B cell (primary cell): Measurements from ENCODE around the gene PCDHA6. TPM values are rescaled to one million over a fixed set of nuclear protein-coding genes. Genes with fewer than 3 reads are reported as not detected.

Experiments
- ATAC-seq: fragments of 200-7000 bp; cut with Tn5 transposase; one replicate; pipeline ENCODE4 v1.10.0; 2021; ENCODE audit warnings: low read depth, mild to moderate bottlenecking, moderate number of reproducible peaks, moderate library complexity
- CTCF ChIA-PET: fragments of 350-600 bp; sonication (Branson Sonifier 250); formaldehyde crosslinking; loops from one replicate; lab custom pipeline; 2021; ENCODE audit warnings: antibody characterized with exemption, inconsistent platforms; lab: Charles Lee
- POLR2A ChIA-PET: fragments of 350-600 bp; sonication (Branson Sonifier 250); formaldehyde crosslinking; loops from one replicate; lab custom pipeline; 2021; ENCODE audit warnings: antibody characterized with exemption; lab: Charles Lee
- DNase-seq: peaks from one replicate; pipeline ENCODE4 v3.0.0; 2013
- H2AFZ ChIP-seq: 2 replicates; pipeline ENCODE4 v1.6.1; 2012; ENCODE audit warnings: mild to moderate bottlenecking, low read depth, low read length; ENCODE audit not compliant: insufficient read depth, poor library complexity, severe bottlenecking
- H3K27ac ChIP-seq, 2 donors: 1 replicate in 1 of 2; 2 replicates in 1 of 2; pipeline ENCODE4 v1.5.1; 2012 to 2013; ENCODE audit warnings: low read length in 2 of 2, mild to moderate bottlenecking in 2 of 2, moderate library complexity in 1 of 2
- H3K27me3 ChIP-seq, 4 experiments: fragments of 200-600 bp in 1 of 4; sonication (generic) in 1 of 4; replicated peaks in 1 of 4; 1 replicate in 2 of 4; 2 replicates in 2 of 4; pipeline versions ENCODE4 v1.6.1 to v1.7.0; 2013 to 2016; ENCODE audit warnings: low read length in 3 of 4, mild to moderate bottlenecking in 2 of 4, mixed read lengths in 1 of 4, moderate library complexity in 1 of 4; ENCODE audit not compliant: insufficient read depth in 4 of 4, control insufficient read depth in 3 of 4; ENCODE audit errors: control extremely low read depth in 1 of 4
- H3K36me3 ChIP-seq, 2 experiments: replicated peaks in 1 of 2; 1 replicate in 1 of 2; 2 replicates in 1 of 2; pipeline versions ENCODE4 v1.6.1 to v1.7.1; 2013; ENCODE audit warnings: low read length in 1 of 2; ENCODE audit not compliant: insufficient read depth in 2 of 2, control insufficient read depth in 1 of 2; ENCODE audit errors: control extremely low read depth in 1 of 2, extremely low read depth in 1 of 2
- H3K4me1 ChIP-seq, 2 donors: fragments of 200-600 bp in 1 of 2; sonication (generic) in 1 of 2; 1 replicate in 1 of 2; 2 replicates in 1 of 2; pipeline versions ENCODE4 v1.5.1 to v1.6.1; 2013 to 2017; ENCODE audit warnings: low read length in 2 of 2; ENCODE audit not compliant: control insufficient read depth in 2 of 2, insufficient read depth in 2 of 2
- H3K4me2 ChIP-seq: replicated peaks from 2 replicates; pipeline ENCODE3; 2012; ENCODE audit warnings: mild to moderate bottlenecking, low read depth, low read length; ENCODE audit not compliant: poor library complexity, severe bottlenecking
- H3K4me3 ChIP-seq, 5 experiments: fragments of 200-600 bp in 1 of 5; sonication (generic) in 1 of 5; 1 replicate in 3 of 5; 2 replicates in 2 of 5; pipeline versions ENCODE4 v1.5.1 to v1.7.0; 2011 to 2016; ENCODE audit warnings: low read length in 4 of 5, mild to moderate bottlenecking in 4 of 5, low read depth in 2 of 5, control low read depth in 1 of 5, moderate library complexity in 1 of 5; ENCODE audit not compliant: insufficient read depth in 1 of 5; ENCODE audit errors: control extremely low read depth in 1 of 5, extremely low read depth in 1 of 5
- H3K79me2 ChIP-seq: fragments of 200-600 bp; sonication (generic); one replicate; pipeline ENCODE4 v1.6.0; 2016; ENCODE audit warnings: low read length; ENCODE audit not compliant: control insufficient read depth, insufficient read depth
- H3K9ac ChIP-seq: fragments of 200-600 bp; sonication (generic); 2 replicates; pipeline ENCODE4 v1.6.1; 2017; ENCODE audit warnings: mild to moderate bottlenecking, low read length, moderate library complexity
- H3K9me3 ChIP-seq, 3 donors: one replicate each; pipeline versions ENCODE4 v1.6.1 to v1.7.1; 2013; ENCODE audit warnings: low read length in 2 of 3; ENCODE audit not compliant: control insufficient read depth in 2 of 3, insufficient read depth in 1 of 3; ENCODE audit errors: control extremely low read depth in 1 of 3
- H4K20me1 ChIP-seq: 2 replicates; pipeline ENCODE4 v1.6.0; 2012; ENCODE audit warnings: mild to moderate bottlenecking, low read length; ENCODE audit not compliant: insufficient read depth, control insufficient read depth, poor library complexity, severe bottlenecking
- H3K27ac Mint-ChIP-seq: one replicate; pipeline ENCODE4 v1.8.0; 2021; ENCODE audit warnings: mixed read lengths
- H3K27me3 Mint-ChIP-seq: one replicate; pipeline ENCODE4 v1.8.0; 2021; ENCODE audit warnings: mixed read lengths
- H3K4me1 Mint-ChIP-seq: one replicate; pipeline ENCODE4 v1.8.0; 2021; ENCODE audit warnings: mixed read lengths
- H3K4me3 Mint-ChIP-seq: one replicate; pipeline ENCODE4 v1.8.0; 2021; ENCODE audit warnings: mixed read lengths
- H3K9me3 Mint-ChIP-seq: one replicate; pipeline ENCODE4 v1.8.0; 2022; ENCODE audit warnings: mixed read lengths; ENCODE audit not compliant: insufficient read depth
- EZH2 ChIP-seq: IDR thresholded peaks from 2 replicates; pipeline ENCODE4 v1.6.1; 2012; ENCODE audit warnings: borderline replicate concordance, low read depth, mild to moderate bottlenecking, moderate library complexity, low read length; ENCODE audit not compliant: insufficient read depth, poor library complexity, severe bottlenecking
- whole genome bisulfite sequencing: methylation state at CpG from one replicate; pipeline ENCODE4 v1.1.5; 2013; ENCODE audit warnings: missing lambda C conversion rate; ENCODE audit not compliant: insufficient coverage; 5-methylcytosine and 5-hydroxymethylcytosine counted together
- intact Hi-C: fragments of 100-400 bp; cut with micrococcal nuclease; formaldehyde crosslinking; loops from one replicate; pipeline ENCODE4 v1.10.0; 2022
- polyA plus RNA-seq: library from polyadenylated mRNA; depleted of rRNA; stranded (reverse); fragments of >200 nt; gene quantifications from 2 replicates; pipeline ENCODE4 v1.2.3, GENCODE V29; 2012
- total RNA-seq, 2 donors: library from RNA; stranded (reverse); fragments of 120-200 nt in 1 of 2; gene quantifications; 1 replicate in 1 of 2; 2 replicates in 1 of 2; pipeline versions ENCODE4 v1.2.3 to v1.2.4, GENCODE V29; 2013 to 2022
- TF ChIP-seq, protein P1 (sequence below): fragments of 200-600 bp; IDR thresholded peaks from one replicate; pipeline ENCODE4 v1.8.0; 2022; ENCODE audit warnings: antibody characterized with exemption, mild to moderate bottlenecking

PCDHA6 gene
- total and polyA plus RNA-seq, 2 donors (not counting 1 experiment from before 2014, with no cell fraction given) = not detected

DNA sequence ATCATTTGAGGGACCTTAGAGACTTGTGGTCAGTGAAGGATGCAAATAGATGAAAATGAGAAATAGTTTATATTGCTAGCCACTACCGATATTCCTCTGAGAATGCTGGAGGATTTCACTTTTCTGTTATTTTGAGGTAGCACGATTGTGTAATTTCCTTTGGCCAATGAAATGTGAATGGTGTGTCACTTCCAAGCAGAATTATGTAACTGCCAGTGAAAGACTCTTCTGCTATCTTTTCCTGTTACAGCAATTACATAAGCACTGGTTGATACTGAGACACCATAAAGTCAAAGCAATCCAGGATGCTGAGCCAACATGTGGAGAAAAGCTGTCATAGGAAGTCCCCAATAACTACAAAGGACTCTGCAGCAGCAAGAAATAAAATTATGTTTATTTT lies 36.7 kb upstream of the PCDHA6 start:
- intact Hi-C loops = no loop called here
- Histone ChIP-seq H3K4me3 (no peak overlapping the region), H3K9me3 (peaks cover 6 to 46% (median 42%) of the 10 kb centered on the region in 3 donors), H4K20me1 (no peaks in the 10 kb centered on the region), H3K36me3 (no peaks in the 10 kb centered on the region), H3K27ac (no peak overlapping the region), H3K4me2 (no peak overlapping the region), H3K27me3 (peaks cover 0 to 33% (median 14%) of the 10 kb centered on the region in 4 experiments), H3K79me2 (no peaks in the 10 kb centered on the region), H2AFZ (no peak overlapping the region), H3K4me1 (no peaks in the 10 kb centered on the region), H3K9ac (no peak overlapping the region)
- no CpG with 5 or more reads among the region's 2 CpGs for WGBS
- ChIA-PET CTCF (no interaction called here), POLR2A (no interaction called here)
- ATAC-seq = no peak
- DNase-seq = no peak
- no peak overlapping the region for H3K4me3 Mint-ChIP-seq
- H3K9me3 Mint-ChIP-seq = peaks cover 15% of the 10 kb centered on the region
- no peak for TF ChIP-seq EZH2
- TF ChIP-seq, protein P1, sequence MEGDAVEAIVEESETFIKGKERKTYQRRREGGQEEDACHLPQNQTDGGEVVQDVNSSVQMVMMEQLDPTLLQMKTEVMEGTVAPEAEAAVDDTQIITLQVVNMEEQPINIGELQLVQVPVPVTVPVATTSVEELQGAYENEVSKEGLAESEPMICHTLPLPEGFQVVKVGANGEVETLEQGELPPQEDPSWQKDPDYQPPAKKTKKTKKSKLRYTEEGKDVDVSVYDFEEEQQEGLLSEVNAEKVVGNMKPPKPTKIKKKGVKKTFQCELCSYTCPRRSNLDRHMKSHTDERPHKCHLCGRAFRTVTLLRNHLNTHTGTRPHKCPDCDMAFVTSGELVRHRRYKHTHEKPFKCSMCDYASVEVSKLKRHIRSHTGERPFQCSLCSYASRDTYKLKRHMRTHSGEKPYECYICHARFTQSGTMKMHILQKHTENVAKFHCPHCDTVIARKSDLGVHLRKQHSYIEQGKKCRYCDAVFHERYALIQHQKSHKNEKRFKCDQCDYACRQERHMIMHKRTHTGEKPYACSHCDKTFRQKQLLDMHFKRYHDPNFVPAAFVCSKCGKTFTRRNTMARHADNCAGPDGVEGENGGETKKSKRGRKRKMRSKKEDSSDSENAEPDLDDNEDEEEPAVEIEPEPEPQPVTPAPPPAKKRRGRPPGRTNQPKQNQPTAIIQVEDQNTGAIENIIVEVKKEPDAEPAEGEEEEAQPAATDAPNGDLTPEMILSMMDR = no peak
- H3K4me1 Mint-ChIP-seq = no peaks in the 10 kb centered on the region
- no peak overlapping the region for H3K27ac Mint-ChIP-seq
- H3K27me3 Mint-ChIP-seq = peaks cover 22% of the 10 kb centered on the region

DNA sequence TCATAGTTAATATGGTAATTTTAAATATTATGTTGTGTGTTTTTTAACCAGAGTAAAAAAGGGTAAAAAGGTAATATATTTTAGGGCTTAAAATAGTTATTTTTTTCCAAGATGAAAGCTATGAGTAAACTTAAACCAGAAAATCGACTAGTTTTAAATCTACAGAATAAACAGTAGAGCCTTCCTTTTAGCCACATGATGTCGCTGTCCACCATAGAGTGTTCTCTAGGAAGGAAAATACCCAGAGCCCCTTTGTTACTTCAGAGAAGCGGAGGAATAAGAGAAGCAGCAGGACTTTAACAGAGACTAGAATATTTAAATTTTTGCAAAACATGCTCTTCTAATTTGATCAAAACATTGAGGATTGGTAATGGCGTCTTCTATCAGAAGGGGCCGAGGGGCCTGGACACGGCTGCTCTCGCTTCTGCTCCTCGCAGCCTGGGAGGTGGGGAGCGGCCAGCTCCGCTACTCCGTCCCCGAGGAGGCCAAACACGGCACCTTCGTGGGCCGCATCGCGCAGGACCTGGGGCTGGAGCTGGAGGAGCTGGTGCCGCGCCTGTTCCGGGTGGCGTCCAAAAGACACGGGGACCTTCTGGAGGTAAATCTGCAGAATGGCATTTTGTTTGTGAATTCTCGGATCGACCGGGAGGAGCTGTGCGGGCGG lies 33.0 kb upstream of the PCDHA6 start, which contains the start of gene PCDHA2:
PCDHA2 (plus strand) TSS at position 258 of the 664 bp plus-strand sequence.
- no peak within 1 kb of the TSS for H2AFZ ChIP-seq
- H4K20me1 ChIP-seq = no peaks in the 10 kb centered on the region
- no peak for ATAC-seq
- intact Hi-C loops = no loop called here
- WGBS = 36% methylated on average over 24 of the region's 27 CpGs
- H3K27ac ChIP-seq = no peak within 1 kb of the TSS
- H3K4me3 ChIP-seq = no peak within 1 kb of the TSS
- H3K79me2 ChIP-seq = no peaks in the 10 kb centered on the region
- DNase-seq = no peak
- Mint-ChIP-seq H3K27me3 (peaks cover 19% of the 10 kb centered on the region), H3K9me3 (peaks cover 11% of the 10 kb centered on the region), H3K4me1 (no peaks in the 10 kb centered on the region), H3K4me3 (no peak within 1 kb of the TSS), H3K27ac (no peak within 1 kb of the TSS)
- peaks cover 0 to 26% (median 10%) of the 10 kb centered on the region in 4 experiments for H3K27me3 ChIP-seq
- H3K4me1 ChIP-seq = no peaks in the 10 kb centered on the region
- H3K36me3 ChIP-seq = no peaks in the 10 kb centered on the region
- no peak within 1 kb of the TSS for H3K4me2 ChIP-seq
- CTCF ChIA-PET = no interaction called here
- TF ChIP-seq, protein P1 = no peak
- TF ChIP-seq EZH2 = no peak
- peaks cover 6 to 31% (median 28%) of the 10 kb centered on the region in 3 donors for H3K9me3 ChIP-seq
- POLR2A ChIA-PET = no interaction called here
- no peak within 1 kb of the TSS for H3K9ac ChIP-seq
